Activated naive CD4-positive, alpha-beta T cell treated with Interleukin-2 at 50 U/mL for 16 hours (primary cell): ENCODE results near the gene NRDC.
"Not testable (repeated sequence)": the region's sequence is repeated elsewhere in the genome, so short reads cannot be mapped to it uniquely, and the experiment has no call there.

ENCODE experiments used
- DNase-seq: peaks from one replicate; pipeline ENCODE4 v3.0.0-alpha.2; 2020

Gene NRDC

GRCh38 chr1:51894748-51895147, 16.2 kb upstream of the NRDC start:
- DNase-seq: not testable (repeated sequence)

- no peak for DNase-seq
Measured at GRCh38 chr1:51878308-51878615, 265 bp downstream of the NRDC start.

- DNase-seq: peak; percentile 17
Measured at GRCh38 chr1:51877434-51878307, 856 bp downstream of the NRDC start.

GRCh38 chr1:51875836-51876235, 2.7 kb downstream of the NRDC start:
- no peak for DNase-seq

- no peak for DNase-seq
Measured at GRCh38 chr1:51875291-51875772, 3.2 kb downstream of the NRDC start.

GRCh38 chr1:51873270-51873669, 5.3 kb downstream of the NRDC start:
- DNase-seq: not testable (repeated sequence)

- no peak for DNase-seq
Measured at GRCh38 chr1:51871351-51871975, 7.1 kb downstream of the NRDC start.

- no peak for DNase-seq
Measured at GRCh38 chr1:51870603-51871350, 7.8 kb downstream of the NRDC start.

- DNase-seq: no peak
Measured at GRCh38 chr1:51867479-51868232, 10.9 kb downstream of the NRDC start.

GRCh38 chr1:51863384-51863783, 15.1 kb downstream of the NRDC start:
- DNase-seq: no peak

- no peak for DNase-seq
Measured at GRCh38 chr1:51861669-51862068, 16.9 kb downstream of the NRDC start.

GRCh38 chr1:51859735-51860134, 18.8 kb downstream of the NRDC start:
- no peak for DNase-seq

- DNase-seq: no peak
Measured at GRCh38 chr1:51859333-51859732, 19.2 kb downstream of the NRDC start.

GRCh38 chr1:51858892-51859291, 19.6 kb downstream of the NRDC start:
- DNase-seq: no peak

- DNase-seq: no peak
Measured at GRCh38 chr1:51856745-51857144, 21.8 kb downstream of the NRDC start.

GRCh38 chr1:51855624-51856023, 22.9 kb downstream of the NRDC start:
- no peak for DNase-seq

- no peak for DNase-seq
Measured at GRCh38 chr1:51853360-51853759, 25.2 kb downstream of the NRDC start.

GRCh38 chr1:51851882-51852396, 26.6 kb downstream of the NRDC start:
- no peak for DNase-seq

- no peak for DNase-seq
Measured at GRCh38 chr1:51850420-51851223, 27.9 kb downstream of the NRDC start.

- DNase-seq: no peak
Measured at GRCh38 chr1:51847294-51847920, 31.1 kb downstream of the NRDC start.

GRCh38 chr1:51843948-51844347, 34.6 kb downstream of the NRDC start:
- no peak for DNase-seq
